Lower leg skin (tissue), 3 donors: ENCODE results near the gene CCBE1.
"Not testable (repeated sequence)": the region's sequence is repeated elsewhere in the genome, so short reads cannot be mapped to it uniquely, and the experiment has no call there.

Experiments
- POLR2A ChIP-seq, 2 donors: fragments of 450-650 bp; IDR thresholded peaks; one replicate each; pipeline ENCODE4 v1.6.1; 2016 to 2017; ENCODE audit warnings: antibody characterized with exemption in 2 of 2, mild to moderate bottlenecking in 1 of 2, moderate library complexity in 1 of 2
- TF ChIP-seq, protein P1 (sequence below), 3 donors: fragments of 450-650 bp; IDR thresholded peaks; one replicate each; pipeline ENCODE4 v1.5.1; 2016; ENCODE audit warnings: antibody characterized with exemption in 3 of 3, mild to moderate bottlenecking in 3 of 3, moderate library complexity in 2 of 3

DNA sequence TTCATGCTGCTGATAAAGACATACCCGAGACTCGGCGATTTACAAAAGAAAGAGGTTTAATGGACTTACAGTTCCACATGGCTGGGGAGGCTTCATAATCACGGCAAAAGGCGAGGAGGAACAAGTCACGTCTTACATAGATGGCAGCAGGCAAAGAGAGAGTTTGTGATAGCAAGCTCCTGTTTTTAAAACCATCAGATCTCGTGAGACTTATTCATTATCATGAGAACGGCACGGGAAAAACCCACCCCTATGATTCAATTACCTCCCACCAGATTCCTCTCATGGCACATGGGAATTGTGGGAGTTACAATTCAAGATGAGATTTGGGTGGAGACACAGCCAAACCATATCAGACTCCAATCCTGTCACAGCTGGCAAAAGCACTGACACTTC lies 31.2 kb downstream of the CCBE1 start:
- TF ChIP-seq, protein P1, sequence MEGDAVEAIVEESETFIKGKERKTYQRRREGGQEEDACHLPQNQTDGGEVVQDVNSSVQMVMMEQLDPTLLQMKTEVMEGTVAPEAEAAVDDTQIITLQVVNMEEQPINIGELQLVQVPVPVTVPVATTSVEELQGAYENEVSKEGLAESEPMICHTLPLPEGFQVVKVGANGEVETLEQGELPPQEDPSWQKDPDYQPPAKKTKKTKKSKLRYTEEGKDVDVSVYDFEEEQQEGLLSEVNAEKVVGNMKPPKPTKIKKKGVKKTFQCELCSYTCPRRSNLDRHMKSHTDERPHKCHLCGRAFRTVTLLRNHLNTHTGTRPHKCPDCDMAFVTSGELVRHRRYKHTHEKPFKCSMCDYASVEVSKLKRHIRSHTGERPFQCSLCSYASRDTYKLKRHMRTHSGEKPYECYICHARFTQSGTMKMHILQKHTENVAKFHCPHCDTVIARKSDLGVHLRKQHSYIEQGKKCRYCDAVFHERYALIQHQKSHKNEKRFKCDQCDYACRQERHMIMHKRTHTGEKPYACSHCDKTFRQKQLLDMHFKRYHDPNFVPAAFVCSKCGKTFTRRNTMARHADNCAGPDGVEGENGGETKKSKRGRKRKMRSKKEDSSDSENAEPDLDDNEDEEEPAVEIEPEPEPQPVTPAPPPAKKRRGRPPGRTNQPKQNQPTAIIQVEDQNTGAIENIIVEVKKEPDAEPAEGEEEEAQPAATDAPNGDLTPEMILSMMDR (IDR thresholded peaks at IDR 0.05) = not testable (repeated sequence)
- not testable (repeated sequence) for TF ChIP-seq POLR2A (IDR thresholded peaks at IDR 0.05)
